ENCODE results near the gene PARP8. TPM values are rescaled to one million over a fixed set of nuclear protein-coding genes. Genes with fewer than 3 reads are reported as not detected.

PARP8 gene
- total and polyA plus RNA-seq, 2 of the 8 experiments (the other 6 are each of a cell fraction or from before 2014, with no cell fraction given): 16.6 to 30.6 TPM

GRCh38 chr5:50733741-50734140 is 67.3 kb downstream of the PARP8 start:
- Histone ChIP-seq H2BK12ac (ENCODE audit: low read depth, low read length) (no peak overlapping the region), H3K79me2 (ENCODE audit: control insufficient read depth in 1 of 2, insufficient read depth in 2 of 2, low read length in 2 of 2) (peaks cover 0 to 96% of the 10 kb centered on the region in 2 experiments; a peak in 2 of 4 replicates), H2AFZ (ENCODE audit: low read length) (no peak overlapping the region), H4K8ac (ENCODE audit: extremely low read depth, insufficient read depth, low read length) (no peak overlapping the region), H3K56ac (replicated peaks; ENCODE audit: insufficient read length, low read depth, low read length) (no peak overlapping the region), H3K27ac (ENCODE audit: low read depth, low read length) (no peak overlapping the region), H3K4me3 (ENCODE audit: extremely low read depth in 1 of 4, insufficient read depth in 2 of 4, low read depth in 3 of 4, low read length in 4 of 4) (no peak overlapping the region), H3K9ac (replicated peaks in 1 of 4; ENCODE audit: extremely low read depth in 1 of 4, low read depth in 3 of 4, low read length in 3 of 4) (no peak overlapping the region), H3K4ac (replicated peaks; ENCODE audit: insufficient read length, low read depth, low read length) (no peak overlapping the region), H3K4me1 (replicated peaks in 1 of 4; ENCODE audit: control insufficient read depth in 3 of 4, insufficient read depth in 4 of 4, low read length in 3 of 4) (no peaks in the 10 kb centered on the region; a peak in 1 of 7 replicates), H3K79me1 (ENCODE audit: low read depth, low read length) (no peaks in the 10 kb centered on the region), H2BK15ac (ENCODE audit: low read length) (no peak overlapping the region), H2BK5ac (ENCODE audit: low read depth, low read length) (no peak overlapping the region), H3K4me2 (ENCODE audit: insufficient read depth in 1 of 2, low read depth in 2 of 2, low read length in 2 of 2) (no peak overlapping the region), H3K27me3 (replicated peaks in 1 of 4; ENCODE audit: control insufficient read depth in 3 of 4, extremely low read depth in 1 of 4, insufficient read depth in 3 of 4, low read length in 3 of 4) (no peaks in the 10 kb centered on the region), H4K20me1 (replicated peaks in 1 of 2; ENCODE audit: control insufficient read depth in 1 of 2, insufficient read depth in 2 of 2, low read length in 2 of 2) (peaks cover 0 to 2% of the 10 kb centered on the region in 2 experiments), H4K91ac (replicated peaks; ENCODE audit: insufficient read length, low read length) (no peak overlapping the region), H4K5ac (ENCODE audit: insufficient read length, low read depth, low read length) (no peak overlapping the region), H2BK120ac (replicated peaks; ENCODE audit: low read depth, low read length) (no peak overlapping the region), H2BK20ac (ENCODE audit: low read length) (no peak overlapping the region), H3K23ac (ENCODE audit: insufficient read length) (no peak overlapping the region), H2AK5ac (ENCODE audit: low read depth, low read length) (no peak overlapping the region), H3K23me2 (ENCODE audit: low read depth, low read length) (no peaks in the 10 kb centered on the region), H3K9me3 (ENCODE audit: insufficient read depth in 2 of 2, low read depth in 1 of 2, low read length in 1 of 2) (no peaks in the 10 kb centered on the region), H3K36me3 (ENCODE audit: control insufficient read depth in 2 of 4, insufficient read depth in 4 of 4, low read length in 3 of 4) (no peaks in the 10 kb centered on the region), H3K18ac (ENCODE audit: extremely low read depth, low read length) (no peak overlapping the region), H3K14ac (ENCODE audit: insufficient read length) (no peak overlapping the region)
- ChIA-PET POLR2A (ENCODE audit: partially characterized antibody) (interaction anchor here (0.9 kb wide), 1 partner anchor 67 kb away, joined by 3 read pairs; no protein-coding TSS in a partner anchor), CTCF (ENCODE audit: partially characterized antibody) (interaction anchor here (1.0 kb wide), 1 partner anchor 8 kb away, joined by 4 read pairs; no protein-coding TSS in a partner anchor)
- DNase-seq (ENCODE audit: low read depth in 1 of 2, low spot score in 2 of 2): no peak
- FAIRE-seq: no peak
- TF ChIP-seq ASH2L (IDR thresholded peaks at IDR 0.05; ENCODE audit: low read length) (no peak), E2F6 (IDR thresholded peaks at IDR 0.05) (no peak), CEBPB (IDR thresholded peaks at IDR 0.05; ENCODE audit: low read depth, low read length) (no peak), BACH1 (IDR thresholded peaks at IDR 0.05; ENCODE audit: low read length) (no peak), SIRT6 (IDR thresholded peaks at IDR 0.05; ENCODE audit: low read length) (no peak), TAF1 (IDR thresholded peaks at IDR 0.05; ENCODE audit: low read depth, low read length) (no peak), TEAD4 (IDR thresholded peaks at IDR 0.05; ENCODE audit: low read depth, low read length) (no peak), SAP30 (IDR thresholded peaks at IDR 0.05; ENCODE audit: insufficient read depth, insufficient replicate concordance, low read length) (no peak), SRF (IDR thresholded peaks at IDR 0.05; ENCODE audit: low read depth, low read length) (no peak), TAF7 (optimal IDR thresholded peaks at IDR 0.05; ENCODE audit: borderline replicate concordance, low read depth, low read length) (no peak), YY1 (IDR thresholded peaks at IDR 0.05; ENCODE audit: low read depth, low read length) (no peak)
- WGBS, 2 experiments (ENCODE audit: extremely low coverage in 1 of 2, insufficient coverage in 1 of 2, insufficient read length in 1 of 2, insufficient replicate concordance in 2 of 2, low coverage in 1 of 2, low lambda C conversion rate in 2 of 2, missing lambda C conversion rate in 1 of 2): 96% methylated on average over 3 of the region's 3 CpGs; no CpG with 5 or more reads in 1 of the 2 experiments

Data from H1 (cell line).